MM.1S (cell line): Measurements from ENCODE around the gene SCAI.

Source experiments
- CTCF ChIP-seq: fragments of 300-600 bp; sonication (generic); IDR thresholded peaks from 2 replicates; pipeline ENCODE4 v1.5.1; 2016; ENCODE audit warnings: antibody characterized with exemption, low read length, mixed read lengths
- EZH2 ChIP-seq: fragments of 300-600 bp; sonication (generic); optimal IDR thresholded peaks from 2 replicates; pipeline ENCODE3; 2017; ENCODE audit warnings: low read depth, mild to moderate bottlenecking, antibody characterized with exemption, low read length, mixed read lengths

- TF ChIP-seq CTCF (no peak), EZH2 (no peak)
Measured at GRCh38 chr9:125061391-125061790, 81.9 kb downstream of the SCAI start.
